Prostate gland (tissue), 2 donors: Measurements from ENCODE around the gene HAL.

Experiments
- POLR2A ChIP-seq: fragments of 450-650 bp; IDR thresholded peaks from one replicate; pipeline ENCODE4 v1.6.1; 2016; ENCODE audit warnings: antibody characterized with exemption, mild to moderate bottlenecking
- POLR2AphosphoS5 ChIP-seq: sonication (generic); formaldehyde crosslinking; IDR thresholded peaks from one replicate; pipeline ENCODE4 v1.6.1; 2017; ENCODE audit warnings: antibody characterized with exemption
- TF ChIP-seq, protein P1 (sequence below), 4 experiments: fragments of 200-600 bp in 2 of 4; fragments of 450-650 bp in 2 of 4; sonication (generic) in 2 of 4; IDR thresholded peaks; 1 replicate in 3 of 4; 2 replicates in 1 of 4; pipeline ENCODE4 v1.5.1; 2016 to 2019; ENCODE audit warnings: antibody characterized with exemption in 4 of 4, mild to moderate bottlenecking in 2 of 4, moderate library complexity in 2 of 4

DNA sequence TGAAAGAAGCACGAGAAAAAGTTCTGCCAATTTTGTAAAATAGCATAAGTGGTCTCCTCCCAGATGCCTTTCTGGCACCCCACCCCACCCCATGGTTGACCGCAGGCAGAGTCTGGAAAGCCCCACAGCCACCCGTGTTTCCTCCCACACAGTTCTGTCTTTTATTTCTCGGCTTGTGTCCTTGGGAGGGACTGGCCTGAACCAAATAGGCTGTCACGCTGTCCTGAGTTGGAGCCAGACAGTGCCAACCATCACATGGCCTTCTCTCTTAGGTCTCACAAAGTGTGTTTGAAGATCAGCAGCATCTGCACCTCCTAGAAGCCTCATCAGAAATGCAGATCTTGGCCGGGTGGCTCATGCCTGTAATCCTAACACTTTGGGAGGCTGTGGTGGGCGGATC lies 49.4 kb upstream of the HAL start:
- TF ChIP-seq POLR2A (no peak), POLR2AphosphoS5 (no peak)
- TF ChIP-seq, protein P1, sequence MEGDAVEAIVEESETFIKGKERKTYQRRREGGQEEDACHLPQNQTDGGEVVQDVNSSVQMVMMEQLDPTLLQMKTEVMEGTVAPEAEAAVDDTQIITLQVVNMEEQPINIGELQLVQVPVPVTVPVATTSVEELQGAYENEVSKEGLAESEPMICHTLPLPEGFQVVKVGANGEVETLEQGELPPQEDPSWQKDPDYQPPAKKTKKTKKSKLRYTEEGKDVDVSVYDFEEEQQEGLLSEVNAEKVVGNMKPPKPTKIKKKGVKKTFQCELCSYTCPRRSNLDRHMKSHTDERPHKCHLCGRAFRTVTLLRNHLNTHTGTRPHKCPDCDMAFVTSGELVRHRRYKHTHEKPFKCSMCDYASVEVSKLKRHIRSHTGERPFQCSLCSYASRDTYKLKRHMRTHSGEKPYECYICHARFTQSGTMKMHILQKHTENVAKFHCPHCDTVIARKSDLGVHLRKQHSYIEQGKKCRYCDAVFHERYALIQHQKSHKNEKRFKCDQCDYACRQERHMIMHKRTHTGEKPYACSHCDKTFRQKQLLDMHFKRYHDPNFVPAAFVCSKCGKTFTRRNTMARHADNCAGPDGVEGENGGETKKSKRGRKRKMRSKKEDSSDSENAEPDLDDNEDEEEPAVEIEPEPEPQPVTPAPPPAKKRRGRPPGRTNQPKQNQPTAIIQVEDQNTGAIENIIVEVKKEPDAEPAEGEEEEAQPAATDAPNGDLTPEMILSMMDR (IDR thresholded peaks at IDR 0.05), result no peak
